Stomach (tissue), 4 donors: ENCODE measurements around the gene SLC43A1.

Experiments used
- POLR2A ChIP-seq, 4 donors: fragments of 450-650 bp; IDR thresholded peaks; one replicate each; pipeline ENCODE4 v1.6.1; 2016; ENCODE audit warnings: antibody characterized with exemption in 4 of 4, control low read depth in 2 of 4, mild to moderate bottlenecking in 1 of 4, moderate library complexity in 1 of 4
- TF ChIP-seq, protein P1 (sequence below), 7 experiments: fragments of 450-650 bp in 4 of 7; fragments of 200-600 bp in 3 of 7; sonication (generic) in 3 of 7; IDR thresholded peaks; one replicate each; pipeline ENCODE4 v1.5.1; 2016 to 2019; ENCODE audit warnings: antibody characterized with exemption in 7 of 7, control low read depth in 2 of 7, mild to moderate bottlenecking in 1 of 7

DNA sequence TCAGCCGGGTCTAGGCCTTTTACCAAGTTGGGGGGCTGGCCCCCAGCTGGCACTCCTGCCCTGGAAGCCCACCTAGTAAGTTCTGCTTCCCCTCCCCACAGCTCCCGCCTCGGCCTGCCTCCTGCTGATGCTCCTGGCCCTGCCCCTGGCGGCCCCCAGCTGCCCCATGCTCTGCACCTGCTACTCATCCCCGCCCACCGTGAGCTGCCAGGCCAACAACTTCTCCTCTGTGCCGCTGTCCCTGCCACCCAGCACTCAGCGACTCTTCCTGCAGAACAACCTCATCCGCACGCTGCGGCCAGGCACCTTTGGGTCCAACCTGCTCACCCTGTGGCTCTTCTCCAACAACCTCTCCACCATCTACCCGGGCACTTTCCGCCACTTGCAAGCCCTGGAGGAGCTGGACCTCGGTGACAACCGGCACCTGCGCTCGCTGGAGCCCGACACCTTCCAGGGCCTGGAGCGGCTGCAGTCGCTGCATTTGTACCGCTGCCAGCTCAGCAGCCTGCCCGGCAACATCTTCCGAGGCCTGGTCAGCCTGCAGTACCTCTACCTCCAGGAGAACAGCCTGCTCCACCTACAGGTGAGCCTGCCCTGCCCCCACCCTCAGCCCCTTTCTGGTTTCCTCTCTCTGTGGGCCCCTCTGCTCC, 47.9 kb downstream of the SLC43A1 start:
- TF ChIP-seq, protein P1, sequence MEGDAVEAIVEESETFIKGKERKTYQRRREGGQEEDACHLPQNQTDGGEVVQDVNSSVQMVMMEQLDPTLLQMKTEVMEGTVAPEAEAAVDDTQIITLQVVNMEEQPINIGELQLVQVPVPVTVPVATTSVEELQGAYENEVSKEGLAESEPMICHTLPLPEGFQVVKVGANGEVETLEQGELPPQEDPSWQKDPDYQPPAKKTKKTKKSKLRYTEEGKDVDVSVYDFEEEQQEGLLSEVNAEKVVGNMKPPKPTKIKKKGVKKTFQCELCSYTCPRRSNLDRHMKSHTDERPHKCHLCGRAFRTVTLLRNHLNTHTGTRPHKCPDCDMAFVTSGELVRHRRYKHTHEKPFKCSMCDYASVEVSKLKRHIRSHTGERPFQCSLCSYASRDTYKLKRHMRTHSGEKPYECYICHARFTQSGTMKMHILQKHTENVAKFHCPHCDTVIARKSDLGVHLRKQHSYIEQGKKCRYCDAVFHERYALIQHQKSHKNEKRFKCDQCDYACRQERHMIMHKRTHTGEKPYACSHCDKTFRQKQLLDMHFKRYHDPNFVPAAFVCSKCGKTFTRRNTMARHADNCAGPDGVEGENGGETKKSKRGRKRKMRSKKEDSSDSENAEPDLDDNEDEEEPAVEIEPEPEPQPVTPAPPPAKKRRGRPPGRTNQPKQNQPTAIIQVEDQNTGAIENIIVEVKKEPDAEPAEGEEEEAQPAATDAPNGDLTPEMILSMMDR (IDR thresholded peaks at IDR 0.05): no peak
- TF ChIP-seq POLR2A (IDR thresholded peaks at IDR 0.05): no peak
